Measurements from ENCODE around the gene HEPHL1.
"Not testable (repeated sequence)": the region's sequence is repeated elsewhere in the genome, so short reads cannot be mapped to it uniquely, and the experiment has no call there.

The HEPHL1 gene

DNA sequence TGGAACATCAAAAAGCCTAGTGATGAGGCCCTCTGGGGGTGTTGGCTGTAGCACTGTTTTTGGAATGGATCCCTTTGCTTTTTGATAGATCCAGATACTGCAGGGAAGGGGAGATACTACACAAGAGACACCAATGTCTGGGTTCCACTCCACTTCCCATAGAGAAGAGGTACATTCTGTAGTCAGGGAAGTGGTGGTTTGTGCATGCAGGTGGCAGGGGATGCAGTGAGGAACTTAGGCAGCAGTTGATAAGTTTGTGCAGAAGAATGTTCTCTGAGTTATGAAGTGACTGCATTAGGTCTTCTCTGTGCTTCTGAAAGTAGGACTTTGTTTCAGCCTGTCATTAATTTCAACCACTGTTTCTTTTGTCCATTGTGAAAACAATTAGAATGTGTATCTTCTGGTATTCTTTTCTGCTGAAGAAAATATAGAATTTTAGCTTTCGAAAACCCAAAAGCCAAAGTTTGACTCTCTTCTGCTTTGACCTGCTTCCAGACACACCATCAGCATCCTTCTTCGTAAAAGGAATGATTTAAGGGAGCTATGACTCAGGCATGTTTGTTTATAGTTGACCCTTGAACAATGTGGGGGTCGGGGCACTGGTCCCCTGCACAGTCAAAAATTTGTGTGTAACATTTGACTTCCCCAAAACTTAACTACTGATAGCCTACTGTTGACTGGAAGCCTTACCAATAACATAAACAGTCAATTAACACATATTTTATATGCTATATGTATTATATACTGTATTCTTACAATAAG is 133.1 kb downstream of the HEPHL1 start:
- no peak for FAIRE-seq

DNA sequence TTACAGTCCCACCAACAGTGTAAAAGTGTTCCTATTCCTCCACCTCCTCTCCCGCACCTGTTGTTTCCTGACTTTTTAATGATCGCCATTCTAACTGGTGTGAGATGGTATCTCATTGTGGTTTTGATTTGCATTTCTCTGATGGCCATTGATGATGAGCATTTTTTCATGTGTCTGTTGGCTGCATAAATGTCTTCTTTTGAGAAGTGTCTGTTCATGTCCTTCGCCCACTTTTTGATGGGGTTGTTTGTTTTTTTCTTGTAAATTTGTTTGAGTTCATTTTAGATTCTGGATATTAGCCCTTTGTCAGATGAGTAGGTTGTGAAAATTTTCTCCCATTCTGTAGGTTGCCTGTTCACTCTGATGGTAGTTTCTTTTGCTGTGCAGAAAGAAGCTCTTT is 136.2 kb downstream of the HEPHL1 start:
- FAIRE-seq, result not testable (repeated sequence)
